Thoracic aorta (tissue), 2 donors: ENCODE results near the gene FLRT2. TPM values are rescaled to one million over a fixed set of nuclear protein-coding genes. Genes with fewer than 3 reads are reported as not detected.

Experiments used
- ATAC-seq: fragments of 150-250 bp; one replicate; pipeline ENCODE4 v1.8.0; 2017; ENCODE audit warnings: low read depth; ENCODE audit not compliant: insufficient number of reproducible peaks, low FRiP score
- DNase-seq: peaks from one replicate; pipeline ENCODE4 v3.0.0-alpha.2; 2020; ENCODE audit warnings: low spot score
- H3K27ac ChIP-seq, 2 donors: fragments of 200-600 bp; sonication (generic); 1 replicate in 1 of 2; 2 replicates in 1 of 2; pipeline ENCODE4 v1.5.1; 2016; ENCODE audit warnings: mild to moderate bottlenecking in 2 of 2, moderate library complexity in 2 of 2
- H3K27me3 ChIP-seq: fragments of 200-600 bp; sonication (generic); replicated peaks from 2 replicates; pipeline ENCODE4 v1.6.0; 2016; ENCODE audit warnings: mild to moderate bottlenecking; ENCODE audit not compliant: insufficient read depth
- H3K36me3 ChIP-seq: fragments of 200-600 bp; sonication (generic); one replicate; pipeline ENCODE4 v1.5.1; 2016
- H3K4me1 ChIP-seq, 2 donors: fragments of 200-600 bp; sonication (generic); 1 replicate in 1 of 2; 2 replicates in 1 of 2; pipeline versions ENCODE4 v1.5.1 to v1.6.0; 2016; ENCODE audit warnings: low read depth in 2 of 2, mild to moderate bottlenecking in 1 of 2; ENCODE audit not compliant: control insufficient read depth in 1 of 2
- H3K4me3 ChIP-seq: fragments of 200-600 bp; sonication (generic); 2 replicates; pipeline ENCODE4 v1.5.1; 2016; ENCODE audit warnings: mild to moderate bottlenecking
- H3K9me3 ChIP-seq: fragments of 200-600 bp; sonication (generic); 2 replicates; pipeline ENCODE4 v1.5.1; 2016
- CTCF ChIP-seq: fragments of 200-600 bp; sonication (generic); IDR thresholded peaks from one replicate; pipeline ENCODE4 v1.5.1; 2019; ENCODE audit warnings: antibody characterized with exemption
- total RNA-seq, 2 donors: library from RNA; depleted of rRNA; stranded (reverse); fragments of >200 nt; gene quantifications; one replicate each; pipeline versions ENCODE4 v1.1.0 to v1.2.3, GENCODE V29; 2016

The FLRT2 gene
- total RNA-seq, 2 donors from 2014 or later = 20.1 to 45.4 TPM

- H3K27me3 ChIP-seq = no peaks in the 10 kb centered on the region
- H3K36me3 ChIP-seq = no peaks in the 10 kb centered on the region
- no peak for ATAC-seq
- no peak for DNase-seq
- no peak for TF ChIP-seq CTCF
- H3K4me3 ChIP-seq = no peak overlapping the region
- H3K27ac ChIP-seq = no peak overlapping the region
- no peaks in the 10 kb centered on the region for H3K9me3 ChIP-seq
- H3K4me1 ChIP-seq = no peaks in the 10 kb centered on the region
Measured at GRCh38 chr14:85576848-85577542, 47.1 kb downstream of the FLRT2 start.

- Histone ChIP-seq H3K36me3 (no peaks in the 10 kb centered on the region), H3K4me3 (no peak overlapping the region), H3K4me1 (no peaks in the 10 kb centered on the region), H3K27ac (no peak overlapping the region), H3K9me3 (no peaks in the 10 kb centered on the region), H3K27me3 (no peaks in the 10 kb centered on the region)
- ATAC-seq = no peak
- DNase-seq = no peak
- TF ChIP-seq CTCF = no peak
Measured at GRCh38 chr14:85577543-85578114, 47.7 kb downstream of the FLRT2 start.

DNA sequence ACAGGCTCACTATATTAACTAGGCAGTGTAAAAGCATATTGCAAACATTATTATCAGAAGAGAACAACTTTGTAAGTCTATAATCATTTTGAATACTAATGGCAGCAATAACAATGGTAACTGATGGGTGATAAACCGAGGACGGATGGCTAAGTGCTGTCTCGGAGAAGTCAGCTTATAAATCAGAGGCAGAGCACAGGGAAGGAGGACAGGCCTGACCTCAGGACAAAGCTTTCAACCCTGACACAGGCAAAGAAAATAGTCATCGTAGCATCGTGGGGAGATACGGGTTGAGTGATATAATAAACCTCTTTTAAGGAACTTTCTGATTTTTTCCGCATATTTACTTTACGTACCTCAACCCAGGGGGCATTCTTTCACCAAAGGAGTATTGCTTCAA lies 48.4 kb downstream of the FLRT2 start:
- no peak for TF ChIP-seq CTCF
- H3K4me3 ChIP-seq = no peak overlapping the region
- H3K27ac ChIP-seq = no peak overlapping the region
- ATAC-seq (no peak), DNase-seq (no peak)
- no peaks in the 10 kb centered on the region for H3K4me1 ChIP-seq
- H3K36me3 ChIP-seq = no peaks in the 10 kb centered on the region
- H3K27me3 ChIP-seq = no peaks in the 10 kb centered on the region
- no peaks in the 10 kb centered on the region for H3K9me3 ChIP-seq

GRCh38 chr14:85578930-85579329 lies 49.0 kb downstream of the FLRT2 start:
- no peak overlapping the region for H3K27ac ChIP-seq

DNA sequence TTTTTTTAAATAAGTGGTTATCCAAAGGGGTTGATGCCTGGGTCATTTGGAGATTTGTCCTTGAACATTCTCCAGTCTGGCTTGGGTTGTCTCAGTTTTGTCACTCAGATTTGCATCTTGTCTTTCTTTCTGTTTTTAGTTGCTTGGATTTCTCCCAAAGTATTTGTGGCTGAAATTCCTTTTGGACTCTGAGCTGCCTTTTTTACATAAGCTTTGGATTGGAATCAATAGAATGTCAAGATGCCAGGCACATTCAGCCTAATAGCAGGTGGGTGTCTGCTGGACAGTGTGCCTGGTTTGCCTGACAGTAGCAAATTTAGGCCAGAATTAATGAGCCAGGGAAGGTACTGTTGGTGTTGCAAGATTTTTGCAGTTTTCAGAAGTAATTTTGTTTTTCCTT lies 50.0 kb downstream of the FLRT2 start:
- DNase-seq = no peak
- H3K36me3 ChIP-seq = no peaks in the 10 kb centered on the region
- H3K9me3 ChIP-seq = no peaks in the 10 kb centered on the region
- no peaks in the 10 kb centered on the region for H3K4me1 ChIP-seq
- TF ChIP-seq CTCF = no peak
- ATAC-seq = no peak
- no peak overlapping the region for H3K4me3 ChIP-seq
- no peaks in the 10 kb centered on the region for H3K27me3 ChIP-seq
- no peak overlapping the region for H3K27ac ChIP-seq

More at GRCh38 chr14:85578930-85579329, 49.0 kb downstream of the FLRT2 start:
- no peak for TF ChIP-seq CTCF
- DNase-seq (no peak), ATAC-seq (no peak)
- Histone ChIP-seq H3K4me3 (no peak overlapping the region), H3K9me3 (no peaks in the 10 kb centered on the region), H3K4me1 (no peaks in the 10 kb centered on the region), H3K27me3 (no peaks in the 10 kb centered on the region), H3K36me3 (no peaks in the 10 kb centered on the region)
